Upper lobe of left lung (tissue), 6 donors: Measurements from ENCODE around the gene DOCK6. TPM values are rescaled to one million over a fixed set of nuclear protein-coding genes. Genes with fewer than 3 reads are reported as not detected.

Source experiments
- ATAC-seq, 2 donors: fragments of 200-7000 bp; cut with Tn5 transposase; one replicate each; pipeline ENCODE4 v1.9.1; 2022; ENCODE audit warnings: mild to moderate bottlenecking in 2 of 2, moderate library complexity in 2 of 2; ENCODE audit not compliant: low FRiP score in 2 of 2
- DNase-seq, 2 donors: peaks; one replicate each; pipeline ENCODE4 v3.0.0-alpha.2; 2019 to 2020
- H3K27ac ChIP-seq, 4 donors: fragments of 200-600 bp; sonication (generic); one replicate each; pipeline ENCODE4 v1.5.1; 2016 to 2019
- H3K27me3 ChIP-seq, 4 donors: fragments of 200-600 bp; sonication (generic); one replicate each; pipeline ENCODE4 v1.5.1; 2017 to 2019
- H3K36me3 ChIP-seq, 4 donors: fragments of 200-600 bp; sonication (generic); one replicate each; pipeline ENCODE4 v1.5.1; 2016 to 2019
- H3K4me1 ChIP-seq, 4 donors: fragments of 200-600 bp; sonication (generic); one replicate each; pipeline ENCODE4 v1.5.1; 2018 to 2019
- H3K4me3 ChIP-seq, 4 donors: fragments of 200-600 bp; sonication (generic); one replicate each; pipeline ENCODE4 v1.5.1; 2017 to 2019; ENCODE audit warnings: mild to moderate bottlenecking in 2 of 4, moderate library complexity in 1 of 4
- H3K9me3 ChIP-seq, 4 donors: fragments of 200-600 bp; sonication (generic); one replicate each; pipeline ENCODE4 v1.5.1; 2018 to 2019
- EP300 ChIP-seq, 4 donors: sonication (generic); formaldehyde crosslinking; IDR thresholded peaks; one replicate each; pipeline ENCODE4 v1.5.1; 2017; ENCODE audit warnings: antibody characterized with exemption in 4 of 4, control low read depth in 2 of 4
- POLR2A ChIP-seq, 4 donors: fragments of 450-650 bp; IDR thresholded peaks; one replicate each; pipeline ENCODE4 v1.5.1; 2016 to 2017; ENCODE audit warnings: antibody characterized with exemption in 4 of 4, mild to moderate bottlenecking in 2 of 4
- POLR2AphosphoS5 ChIP-seq, 2 donors: sonication (generic); formaldehyde crosslinking; IDR thresholded peaks; one replicate each; pipeline ENCODE4 v1.5.1; 2017; ENCODE audit warnings: antibody characterized with exemption in 2 of 2
- WGBS, 2 donors: methylation state at CpG; one replicate each; pipeline ENCODE4 v1.1.5; 2017 to 2018; 5-methylcytosine and 5-hydroxymethylcytosine counted together
- total RNA-seq, 6 donors: library from RNA; depleted of rRNA in 4 of 6; stranded (reverse); fragments of >200 nt in 4 of 6; gene quantifications; one replicate each; pipeline versions ENCODE4 v1.1.0 to v1.2.1, GENCODE V29; 2016 to 2021
- TF ChIP-seq, protein P1 (sequence below), 6 experiments: fragments of 450-650 bp in 4 of 6; fragments of 200-600 bp in 2 of 6; sonication (generic) in 2 of 6; IDR thresholded peaks; one replicate each; pipeline ENCODE4 v1.5.1; 2016 to 2019; ENCODE audit warnings: antibody characterized with exemption in 6 of 6
- donor health status: DM: no; HTN: no; CAD: no; lungs with moderate emphysema.
- donor health status: DM: no; HTN: yes; CAD: no; lungs with severe emphysema.

Gene DOCK6
- total RNA-seq, 6 donors from 2014 or later, result 34.5 to 203 (median 116) TPM

DNA sequence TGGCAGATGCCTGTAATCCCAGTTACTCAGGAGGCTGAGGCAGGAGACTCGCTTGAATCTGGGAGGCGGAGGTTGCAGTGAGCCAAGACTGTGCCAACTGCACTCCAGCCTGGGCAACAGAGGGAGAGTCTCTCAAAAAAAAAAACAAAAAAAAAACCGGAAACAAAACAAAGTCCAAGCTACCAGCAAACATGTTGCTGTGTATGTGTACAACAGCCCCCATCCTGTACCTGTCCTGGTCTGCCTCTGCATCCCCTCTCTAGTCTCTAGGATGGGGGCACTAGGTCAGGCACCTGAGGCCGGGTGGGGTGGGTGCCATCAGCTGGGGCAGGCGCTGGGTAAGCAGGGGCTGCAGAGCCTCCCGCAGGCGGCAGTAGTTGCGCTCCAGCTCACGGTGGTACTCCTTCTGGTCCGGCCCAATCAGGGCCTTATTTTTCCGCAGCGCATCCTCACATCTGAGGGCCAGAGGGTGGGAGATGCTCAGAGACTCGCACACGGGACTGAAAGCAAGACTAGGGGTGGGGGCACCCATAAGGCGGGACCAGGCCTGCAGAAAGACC lies 62.2 kb downstream of the DOCK6 start:
- Histone ChIP-seq H3K27ac (peak overlapping the region in 2 of 4 donors; percentile 8 to 18), H3K36me3 (peaks cover 0 to 63% (median 15%) of the 10 kb centered on the region in 4 donors), H3K27me3 (no peaks in the 10 kb centered on the region), H3K4me3 (no peak overlapping the region), H3K9me3 (no peaks in the 10 kb centered on the region), H3K4me1 (peaks cover 38 to 50% (median 45%) of the 10 kb centered on the region in 4 donors)
- TF ChIP-seq POLR2AphosphoS5 (IDR thresholded peaks at IDR 0.05) (no peak), EP300 (IDR thresholded peaks at IDR 0.05) (no peak), POLR2A (IDR thresholded peaks at IDR 0.05) (no peak)
- TF ChIP-seq, protein P1, sequence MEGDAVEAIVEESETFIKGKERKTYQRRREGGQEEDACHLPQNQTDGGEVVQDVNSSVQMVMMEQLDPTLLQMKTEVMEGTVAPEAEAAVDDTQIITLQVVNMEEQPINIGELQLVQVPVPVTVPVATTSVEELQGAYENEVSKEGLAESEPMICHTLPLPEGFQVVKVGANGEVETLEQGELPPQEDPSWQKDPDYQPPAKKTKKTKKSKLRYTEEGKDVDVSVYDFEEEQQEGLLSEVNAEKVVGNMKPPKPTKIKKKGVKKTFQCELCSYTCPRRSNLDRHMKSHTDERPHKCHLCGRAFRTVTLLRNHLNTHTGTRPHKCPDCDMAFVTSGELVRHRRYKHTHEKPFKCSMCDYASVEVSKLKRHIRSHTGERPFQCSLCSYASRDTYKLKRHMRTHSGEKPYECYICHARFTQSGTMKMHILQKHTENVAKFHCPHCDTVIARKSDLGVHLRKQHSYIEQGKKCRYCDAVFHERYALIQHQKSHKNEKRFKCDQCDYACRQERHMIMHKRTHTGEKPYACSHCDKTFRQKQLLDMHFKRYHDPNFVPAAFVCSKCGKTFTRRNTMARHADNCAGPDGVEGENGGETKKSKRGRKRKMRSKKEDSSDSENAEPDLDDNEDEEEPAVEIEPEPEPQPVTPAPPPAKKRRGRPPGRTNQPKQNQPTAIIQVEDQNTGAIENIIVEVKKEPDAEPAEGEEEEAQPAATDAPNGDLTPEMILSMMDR (IDR thresholded peaks at IDR 0.05), result no peak
- WGBS, 2 donors, result 92 to 93% methylated on average over 15 of the region's 15 CpGs
- DNase-seq, result no peak
- no peak for ATAC-seq

DNA sequence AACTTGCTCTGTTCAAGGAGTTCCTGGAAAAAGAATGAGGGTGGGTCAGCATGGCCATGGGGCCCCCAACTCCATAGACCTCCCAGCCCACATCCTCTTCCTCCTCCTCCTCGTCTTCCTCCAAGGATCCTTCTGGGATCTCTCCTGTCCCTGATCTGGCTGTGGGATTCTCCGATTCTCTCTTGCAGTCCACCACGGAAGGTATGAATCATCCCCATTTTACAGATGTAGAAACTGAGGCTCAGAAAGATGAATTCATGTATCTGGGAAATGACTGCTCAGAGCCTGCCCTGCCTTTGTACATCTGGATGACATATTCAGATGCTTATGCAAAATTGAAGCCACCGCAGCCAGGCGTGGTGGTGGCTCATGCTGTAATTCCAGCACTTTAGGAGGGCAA lies 62.8 kb downstream of the DOCK6 start:
- H3K4me1 ChIP-seq, result peaks cover 44 to 55% (median 48%) of the 10 kb centered on the region in 4 donors

DNA sequence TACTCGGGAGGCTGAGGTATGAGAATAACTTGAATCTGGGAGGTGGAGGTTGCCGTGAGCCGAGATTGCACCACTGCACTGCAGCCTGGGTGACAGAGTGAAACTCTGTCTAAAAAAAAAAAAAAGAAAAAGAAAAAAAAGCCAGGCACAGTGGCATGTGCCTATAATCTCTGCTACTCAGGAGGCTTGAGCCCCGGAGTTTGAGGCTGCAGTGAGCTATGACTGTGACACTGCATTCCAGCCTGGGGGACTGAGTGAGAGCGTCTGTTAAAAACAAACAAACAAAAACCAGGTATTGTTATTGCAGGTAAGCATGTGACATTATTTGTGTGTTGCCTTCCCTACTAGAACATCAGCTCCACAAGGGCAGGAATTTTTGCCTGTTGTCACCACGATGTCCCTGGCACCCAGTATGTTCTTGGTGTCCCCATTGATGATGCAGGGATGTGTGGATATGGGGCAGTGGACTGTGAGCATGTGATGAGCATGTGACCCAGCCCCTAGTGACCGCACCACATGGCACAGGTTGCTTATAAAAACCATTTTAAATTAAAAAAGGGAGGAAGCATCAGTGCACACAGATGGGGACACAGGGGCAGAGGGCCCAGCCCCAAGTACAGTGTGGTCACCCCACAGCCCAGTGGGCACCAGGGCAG lies 63.4 kb downstream of the DOCK6 start:
- TF ChIP-seq, protein P1 (IDR thresholded peaks at IDR 0.05), result no peak
- TF ChIP-seq EP300 (IDR thresholded peaks at IDR 0.05) (no peak), POLR2AphosphoS5 (IDR thresholded peaks at IDR 0.05) (no peak), POLR2A (IDR thresholded peaks at IDR 0.05) (no peak)
- Histone ChIP-seq H3K9me3 (no peaks in the 10 kb centered on the region), H3K36me3 (peaks cover 0 to 59% (median 18%) of the 10 kb centered on the region in 4 donors), H3K4me1 (peaks cover 45 to 57% (median 48%) of the 10 kb centered on the region in 4 donors), H3K27me3 (no peaks in the 10 kb centered on the region), H3K27ac (peak overlapping the region; percentile 75 to 93 (median 90)), H3K4me3 (no peak overlapping the region)
- WGBS, 2 donors, result 69 to 70% methylated on average over 7 of the region's 7 CpGs
- DNase-seq (no peak), ATAC-seq (no peak)

More for the DNA sequence above, 62.8 kb downstream of the DOCK6 start:
- TF ChIP-seq POLR2AphosphoS5 (IDR thresholded peaks at IDR 0.05), result no peak
- TF ChIP-seq EP300 (IDR thresholded peaks at IDR 0.05), result no peak
- TF ChIP-seq, protein P1 (IDR thresholded peaks at IDR 0.05), result no peak
- TF ChIP-seq POLR2A (IDR thresholded peaks at IDR 0.05), result no peak
- Histone ChIP-seq H3K27me3 (no peaks in the 10 kb centered on the region), H3K4me3 (no peak overlapping the region), H3K36me3 (peaks cover 0 to 59% (median 15%) of the 10 kb centered on the region in 4 donors), H3K9me3 (no peaks in the 10 kb centered on the region), H3K27ac (peak overlapping the region in 2 of 4 donors; percentile 8 to 92)
- WGBS, 2 donors, result 86 to 88% methylated on average over 5 of the region's 5 CpGs
- ATAC-seq, result no peak
- no peak for DNase-seq

DNA sequence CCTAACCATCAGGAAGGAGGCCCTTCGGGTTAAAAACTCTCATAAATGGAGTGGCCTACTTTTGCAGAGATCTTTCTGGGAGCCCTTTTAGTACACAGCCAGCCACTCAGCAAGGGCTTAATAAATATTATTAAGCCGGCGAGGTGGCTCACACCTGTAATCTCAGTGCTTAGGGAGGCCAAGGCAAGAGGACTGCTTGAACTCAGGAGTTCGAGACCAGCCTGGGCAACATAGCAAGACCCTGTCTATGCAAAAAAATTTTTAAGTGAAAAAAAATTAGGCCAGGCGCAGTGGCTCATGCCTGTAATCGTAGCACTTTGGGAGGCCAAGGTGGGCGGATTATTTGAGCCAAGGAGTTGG lies 64.2 kb downstream of the DOCK6 start:
- DNase-seq (no peak), ATAC-seq (no peak)
- Histone ChIP-seq H3K36me3 (peaks cover 3 to 59% (median 26%) of the 10 kb centered on the region in 4 donors), H3K4me1 (peaks cover 42 to 52% (median 49%) of the 10 kb centered on the region in 4 donors), H3K4me3 (peak overlapping the region in 3 of 4 donors; percentile 66 to 84 (median 73)), H3K27ac (peak overlapping the region; percentile 75 to 93 (median 90)), H3K27me3 (no peaks in the 10 kb centered on the region), H3K9me3 (no peaks in the 10 kb centered on the region)
- TF ChIP-seq, protein P1 (IDR thresholded peaks at IDR 0.05), result no peak
- TF ChIP-seq EP300 (IDR thresholded peaks at IDR 0.05) (no peak), POLR2AphosphoS5 (IDR thresholded peaks at IDR 0.05) (no peak), POLR2A (IDR thresholded peaks at IDR 0.05) (no peak)
- WGBS, 2 donors, result 61 to 69% methylated on average over 7 of the region's 7 CpGs
